IMR-90 (cell line): Measurements from ENCODE around the gene PAFAH1B2. TPM values are rescaled to one million over a fixed set of nuclear protein-coding genes. Genes with fewer than 3 reads are reported as not detected.

Experiments
- ATAC-seq: fragments of 200-7000 bp; cut with Tn5 transposase; 2 replicates; pipeline ENCODE4 v1.9.1; 2020; ENCODE audit warnings: low read depth, mild to moderate bottlenecking, moderate library complexity
- BruUV-seq: library from RNA; stranded (reverse); fragments of 400-500 nt; replicated peaks from 2 replicates; lab custom pipeline; 2021; lab: Mats Ljungman, UMichigan
- CTCF ChIA-PET: fragments of 300-600 bp; formaldehyde crosslinking; extraction: SDS; loops from one replicate; lab custom pipeline; 2021; ENCODE audit warnings: antibody characterized with exemption; lab: Yijun Ruan, JAX
- POLR2A ChIA-PET: fragments of 300-600 bp; sonication (Branson Sonifier 250); formaldehyde crosslinking; loops from one replicate; lab custom pipeline; 2022; ENCODE audit warnings: antibody characterized with exemption; ENCODE audit not compliant: unreplicated experiment; lab: Charles Lee
- DNase-seq: peaks from one replicate; pipeline ENCODE4 v3.0.0; 2013
- H2AFZ ChIP-seq: replicated peaks from 2 replicates; pipeline ENCODE3; 2013; ENCODE audit warnings: low read length, mild to moderate bottlenecking; ENCODE audit not compliant: poor library complexity
- H2AK5ac ChIP-seq: 2 replicates; pipeline ENCODE4 v1.6.1; 2013; ENCODE audit warnings: low read depth, low read length, inconsistent platforms
- H2AK9ac ChIP-seq: replicated peaks from 2 replicates; pipeline ENCODE3; 2013; ENCODE audit warnings: mild to moderate bottlenecking, low read depth, low read length, moderate library complexity; ENCODE audit not compliant: poor library complexity
- H2BK120ac ChIP-seq: 2 replicates; pipeline ENCODE4 v1.6.1; 2013; ENCODE audit warnings: low read depth, low read length, inconsistent platforms
- H2BK15ac ChIP-seq: 3 replicates; pipeline ENCODE4 v1.6.1; 2013; ENCODE audit warnings: low read depth, low read length, inconsistent platforms
- H2BK20ac ChIP-seq: 2 replicates; pipeline ENCODE4 v1.6.1; 2013; ENCODE audit warnings: low read depth, mild to moderate bottlenecking, inconsistent platforms, low read length, moderate library complexity
- H2BK5ac ChIP-seq: 2 replicates; pipeline ENCODE4 v1.6.1; 2013; ENCODE audit warnings: mild to moderate bottlenecking, low read depth, low read length, inconsistent platforms; ENCODE audit not compliant: poor library complexity, severe bottlenecking
- H3K14ac ChIP-seq: replicated peaks from 2 replicates; pipeline ENCODE4 v1.6.1; 2013; ENCODE audit warnings: low read depth, low read length, inconsistent platforms
- H3K18ac ChIP-seq: 2 replicates; pipeline ENCODE4 v1.6.1; 2013; ENCODE audit warnings: low read depth, low read length, control low read depth
- H3K23ac ChIP-seq: 2 replicates; pipeline ENCODE4 v1.6.1; 2013; ENCODE audit warnings: low read depth, low read length, inconsistent platforms
- H3K27ac ChIP-seq: 2 replicates; pipeline ENCODE4 v1.5.1; 2013; ENCODE audit warnings: mild to moderate bottlenecking, control low read depth, low read length; ENCODE audit not compliant: insufficient read depth
- H3K27me3 ChIP-seq: 2 replicates; pipeline ENCODE4 v1.6.1; 2013; ENCODE audit warnings: low read length; ENCODE audit not compliant: control insufficient read depth, insufficient read depth
- H3K36me3 ChIP-seq: 2 replicates; pipeline ENCODE4 v1.6.1; 2013; ENCODE audit warnings: low read length, mixed read lengths; ENCODE audit not compliant: control insufficient read depth, insufficient read depth
- H3K4ac ChIP-seq: 2 replicates; pipeline ENCODE4 v1.6.1; 2013; ENCODE audit warnings: low read depth, low read length, inconsistent platforms
- H3K4me1 ChIP-seq: 2 replicates; pipeline ENCODE4 v1.6.1; 2013; ENCODE audit warnings: low read length, mixed read lengths; ENCODE audit not compliant: control insufficient read depth, insufficient read depth
- H3K4me2 ChIP-seq: 2 replicates; pipeline ENCODE4 v1.6.1; 2013; ENCODE audit warnings: low read depth, mild to moderate bottlenecking, control low read depth, low read length, moderate library complexity
- H3K4me3 ChIP-seq: 2 replicates; pipeline ENCODE4 v1.5.1; 2013; ENCODE audit warnings: low read depth, mild to moderate bottlenecking, control low read depth, low read length, moderate library complexity; ENCODE audit not compliant: insufficient read depth
- H3K56ac ChIP-seq: 2 replicates; pipeline ENCODE4 v1.6.1; 2013; ENCODE audit warnings: low read length, inconsistent platforms; ENCODE audit not compliant: insufficient read depth; ENCODE audit errors: extremely low read depth
- H3K79me1 ChIP-seq, 2 experiments: 2 replicates each; pipeline ENCODE4 v1.6.1; 2013; ENCODE audit warnings: low read length in 2 of 2, inconsistent platforms in 1 of 2, low read depth in 1 of 2
- H3K9ac ChIP-seq: 2 replicates; pipeline ENCODE4 v1.6.1; 2013; ENCODE audit warnings: low read depth, low read length, control low read depth
- H3K9me1 ChIP-seq: 2 replicates; pipeline ENCODE4 v1.6.1; 2013; ENCODE audit warnings: low read length, inconsistent platforms; ENCODE audit not compliant: insufficient read depth
- H3K9me3 ChIP-seq: 2 replicates; pipeline ENCODE4 v1.6.1; 2013; ENCODE audit warnings: low read length; ENCODE audit not compliant: control insufficient read depth, insufficient read depth
- H4K20me1 ChIP-seq: 2 replicates; pipeline ENCODE4 v1.6.1; 2013; ENCODE audit warnings: low read length, inconsistent platforms; ENCODE audit not compliant: insufficient read depth
- H4K5ac ChIP-seq: 2 replicates; pipeline ENCODE4 v1.6.1; 2013; ENCODE audit warnings: mild to moderate bottlenecking, low read depth, low read length, control low read depth
- H4K8ac ChIP-seq, 2 experiments: 2 replicates each; pipeline ENCODE4 v1.6.1; 2013; ENCODE audit warnings: low read depth in 2 of 2, low read length in 2 of 2, control low read depth in 1 of 2, inconsistent platforms in 1 of 2
- H4K91ac ChIP-seq: 2 replicates; pipeline ENCODE4 v1.6.1; 2013; ENCODE audit warnings: low read depth, low read length, inconsistent platforms; ENCODE audit not compliant: insufficient read depth
- CTCF ChIP-seq: conservative IDR thresholded peaks from 2 replicates; pipeline ENCODE4 v1.5.1; 2012; ENCODE audit warnings: mild to moderate bottlenecking, low read depth, low read length, improper control_type of control experiment
- POLR2A ChIP-seq: IDR thresholded peaks from 2 replicates; pipeline ENCODE4 v1.6.1; 2012; ENCODE audit warnings: mild to moderate bottlenecking, low read depth, low read length
- RAD21 ChIP-seq: IDR thresholded peaks from 2 replicates; pipeline ENCODE4 v1.6.1; 2012; ENCODE audit warnings: low read length, improper control_type of control experiment
- RCOR1 ChIP-seq: IDR thresholded peaks from 2 replicates; pipeline ENCODE4 v1.6.1; 2012; ENCODE audit warnings: mild to moderate bottlenecking, low read length, improper control_type of control experiment; ENCODE audit not compliant: insufficient replicate concordance
- SMC3 ChIP-seq: fragments of 150-350 bp; IDR thresholded peaks from 2 replicates; pipeline ENCODE4 v1.6.1; 2016; ENCODE audit warnings: low read depth, mild to moderate bottlenecking, antibody characterized with exemption, low read length, moderate library complexity
- WGBS, 2 experiments: methylation state at CpG; one replicate each; pipeline versions ENCODE4 v1.1.5 to v1.1.7; 2013; ENCODE audit warnings: missing lambda C conversion rate in 2 of 2; ENCODE audit not compliant: insufficient read length in 1 of 2; ENCODE audit errors: extremely low coverage in 2 of 2; 5-methylcytosine and 5-hydroxymethylcytosine counted together
- dilution Hi-C: fragments of 300-500 bp; cut with HindIII; formaldehyde crosslinking; loops from one replicate; pipeline ENCODE4 v1.14.3; 2018; ENCODE audit warnings: low sequenced_read_pairs; ENCODE audit not compliant: unreplicated experiment
- in situ Hi-C: fragments of 300-500 bp; cut with MboI; formaldehyde crosslinking; loops from 3 replicates; pipeline ENCODE4 v1.14.3; 2019; ENCODE audit warnings: low sequenced_read_pairs, inconsistent platforms, mixed read lengths
- intact Hi-C: fragments of 100-400 bp; cut with micrococcal nuclease; formaldehyde crosslinking; loops from 2 replicates; pipeline ENCODE4 v1.10.0; 2022
- polyA plus RNA-seq, 3 experiments: library from polyadenylated mRNA; depleted of rRNA; stranded (reverse); fragments of >200 nt; gene quantifications; 2 replicates each; pipeline ENCODE4 v1.2.3, GENCODE V29; 2012; ENCODE audit warnings: low replicate concordance in 1 of 3
- total RNA-seq: library from RNA; depleted of rRNA; stranded (reverse); fragments of >200 nt; gene quantifications from 2 replicates; pipeline ENCODE4 v1.2.3, GENCODE V29; 2012

PAFAH1B2 gene
- total and polyA plus RNA-seq, 2 of the 4 experiments (the other 2 are of a cell fraction), result 29.8 to 280 TPM

GRCh38 chr11:117221775-117222517 is 77.9 kb downstream of the PAFAH1B2 start:
- Histone ChIP-seq H4K91ac (peak overlapping the region; percentile 81), H2BK15ac (peak overlapping the region; percentile 16; the same call in 1 of the 3 replicates), H3K36me3 (peaks cover 47% of the 10 kb centered on the region), H4K5ac (peak overlapping the region; percentile 51), H3K23ac (peak overlapping the region; percentile 41; the same call in 1 of the 2 replicates), H2AK5ac (peak overlapping the region; percentile 69; the same call in 1 of the 2 replicates), H3K56ac (no peak overlapping the region; the same call in 1 of the 2 replicates), H2BK5ac (peak overlapping the region; percentile 77), H3K9ac (peak overlapping the region; percentile 2; the same call in 1 of the 2 replicates), H3K4me2 (peak overlapping the region; percentile 23; the same call in 1 of the 2 replicates), H4K20me1 (no peaks in the 10 kb centered on the region), H2AFZ (no peak overlapping the region), H2BK120ac (peak overlapping the region; percentile 81), H3K4me1 (peaks cover 38% of the 10 kb centered on the region), H3K18ac (peak overlapping the region; percentile 36), H4K8ac (peak overlapping the region; percentile 12 to 88), H3K9me1 (peaks cover 27% of the 10 kb centered on the region), H2BK20ac (peak overlapping the region; percentile 72), H3K4ac (peak overlapping the region; percentile 99), H3K27me3 (no peaks in the 10 kb centered on the region), H3K79me1 (peaks cover 13 to 50% of the 10 kb centered on the region in 2 experiments; a peak in 3 of 4 replicates), H3K4me3 (no peak overlapping the region), H3K14ac (peak overlapping the region; percentile 92), H2AK9ac (peak overlapping the region; percentile 77), H3K27ac (peak overlapping the region; percentile 58), H3K9me3 (no peaks in the 10 kb centered on the region)
- intact Hi-C loops, result loop anchor here (10.0 kb wide), 1 partner anchor 367 kb away; no protein-coding TSS in a partner anchor
- DNase-seq (peak; percentile 72), ATAC-seq (peak; percentile 25)
- CTCF ChIA-PET, result interaction anchor here (0.7 to 1.2 kb wide), 3 partner anchors 8 to 430 kb away, joined by 3 to 4 read pairs (median 3); partner anchors contain the start of gene APOA5
- TF ChIP-seq RCOR1 (no peak), CTCF (0 out of 2 replicates have a peak, but pooled peaks have one; percentile 15), SMC3 (no peak), POLR2A (no peak), RAD21 (peak; percentile 13; the same call in 1 of the 2 replicates)
- in situ Hi-C loops, result loop anchor here (10.0 kb wide), 1 partner anchor 347 kb away; no protein-coding TSS in a partner anchor
- POLR2A ChIA-PET, result interaction anchor here (0.7 to 1.6 kb wide), 2 partner anchors 19 to 78 kb away, joined by 4 to 6 read pairs; partner anchors contain the start of gene PAFAH1B2
- WGBS, 2 experiments, result 64% methylated on average over 4 of the region's 7 CpGs; no CpG with 5 or more reads in 1 of the 2 experiments
- dilution Hi-C loops, result no loop called here
- BruUV-seq, result no TSS peak
